NAMALWA (cell line): ENCODE results near the gene CENPP.
A peak's percentile ranks its signal among the peaks of the same experiment; 100 is the strongest.

ENCODE experiments used
- DNase-seq: peaks from one replicate; pipeline ENCODE4 v3.0.0-alpha.2; 2015; ENCODE audit warnings: low spot score

Gene CENPP

GRCh38 chr9:92480986-92481633, 155.4 kb downstream of the CENPP start:
- DNase-seq = no peak

- no peak for DNase-seq
These were observed 156.6 kb downstream of the CENPP start, which contains the start of gene ASPN for GRCh38 chr9:92482329-92482728. Gene ASPN, minus strand, starts transcription at chr9:92482506.

- no peak for DNase-seq
These were observed 157.1 kb downstream of the CENPP start for GRCh38 chr9:92482805-92483204.

DNA sequence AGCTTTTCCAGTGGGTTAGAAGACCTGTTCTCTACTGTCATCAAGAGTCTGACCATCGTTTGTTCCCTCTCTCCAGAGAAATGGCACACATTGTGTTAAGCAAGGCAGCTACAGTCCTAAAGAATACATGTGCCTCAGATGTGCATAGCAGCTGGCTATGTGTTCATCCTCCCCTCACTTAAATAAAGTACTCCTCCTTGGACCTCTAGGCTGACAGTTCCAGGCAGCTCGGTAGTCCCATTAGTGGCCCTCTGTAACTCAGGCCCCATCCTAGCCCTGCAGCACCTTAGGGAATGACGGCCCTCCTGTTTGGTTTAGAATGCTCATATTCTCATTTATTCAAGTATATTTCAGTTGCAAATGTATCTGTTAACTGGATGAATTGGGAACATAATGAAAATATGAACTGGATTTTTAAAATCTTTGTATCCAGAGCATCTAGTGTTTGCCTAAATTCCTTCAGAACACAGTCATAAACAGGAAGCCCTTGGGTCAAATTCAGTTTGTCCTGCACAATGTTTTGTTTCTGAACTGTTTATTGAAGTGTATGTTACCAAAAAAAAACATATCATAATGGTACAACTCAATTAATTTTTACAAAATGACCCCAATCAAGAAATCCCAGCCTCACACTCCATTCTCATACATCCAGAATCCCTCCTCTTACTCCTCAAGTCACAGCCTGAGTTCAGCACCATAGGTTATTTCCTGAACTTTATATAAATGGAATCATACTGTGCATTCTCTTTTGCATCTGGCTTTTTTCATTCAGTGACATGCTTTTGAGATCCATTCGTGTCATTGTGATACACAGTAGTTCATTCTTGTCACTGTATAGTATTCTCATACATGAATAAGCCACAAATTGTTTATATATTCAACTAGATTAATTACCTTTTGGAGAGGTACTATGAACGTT, 158.1 kb downstream of the CENPP start:
- no peak for DNase-seq

GRCh38 chr9:92484563-92484962, 158.8 kb downstream of the CENPP start:
- no peak for DNase-seq

DNA sequence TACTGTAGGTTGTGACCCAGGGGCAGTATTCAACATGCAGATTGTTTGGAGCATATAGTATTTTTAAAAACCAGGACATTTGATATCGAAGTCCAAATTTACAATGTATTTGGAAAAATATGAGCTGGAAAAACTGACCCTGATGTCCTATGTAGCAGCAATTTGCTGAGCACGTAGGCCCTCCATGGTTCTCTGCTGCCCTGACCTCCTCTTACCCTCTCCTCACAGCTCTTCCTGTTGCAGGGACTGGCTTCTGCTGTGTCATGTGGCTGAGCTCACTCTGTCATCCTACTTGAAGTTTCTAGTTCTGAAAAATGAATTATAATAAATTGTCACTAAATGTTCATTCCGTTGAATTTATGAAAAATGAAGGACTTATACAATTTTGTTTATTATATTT, 160.6 kb downstream of the CENPP start:
- DNase-seq = no peak

DNA sequence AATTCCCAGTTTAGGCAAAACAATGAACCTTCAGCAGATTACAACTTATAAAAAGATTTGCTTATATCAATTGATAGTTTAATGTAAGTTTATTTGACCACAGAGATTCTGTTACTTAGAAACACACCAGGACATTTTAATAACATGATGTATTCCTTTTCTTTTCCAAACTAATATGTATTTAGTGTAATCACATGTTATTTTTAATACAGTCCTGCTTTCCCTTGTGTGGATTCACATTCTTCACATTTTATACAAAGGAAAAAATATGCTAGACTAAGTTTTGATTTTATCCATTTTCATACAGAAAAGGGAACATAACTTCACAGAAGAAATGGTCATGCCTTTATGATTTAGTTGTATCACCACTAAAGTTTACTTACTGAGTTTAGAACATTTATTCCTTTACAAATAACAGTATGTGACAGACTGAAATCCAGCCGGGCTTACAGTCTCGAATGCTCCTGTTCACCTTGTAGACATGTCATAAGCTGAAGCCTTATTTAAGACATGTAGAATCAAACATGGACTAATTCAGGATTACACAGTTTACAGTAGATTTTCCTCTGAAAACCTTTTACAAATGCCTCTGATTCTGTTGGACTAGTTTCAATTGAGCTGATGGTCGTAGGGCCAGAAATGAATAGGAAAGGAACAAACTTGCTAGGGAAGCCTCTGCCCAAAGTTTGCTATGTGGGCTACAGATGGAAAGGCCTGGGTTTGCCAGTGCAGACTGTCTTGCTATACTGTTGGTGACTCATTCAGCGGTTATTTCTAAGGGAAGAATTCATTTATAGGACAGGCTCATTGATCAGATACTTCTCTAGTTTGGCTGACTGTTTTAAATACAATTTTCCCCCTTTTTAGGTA, 163.2 kb downstream of the CENPP start:
- DNase-seq = no peak

GRCh38 chr9:92492781-92493401, 167.1 kb downstream of the CENPP start:
- DNase-seq = no peak

GRCh38 chr9:92493749-92494387, 168.1 kb downstream of the CENPP start:
- DNase-seq = no peak

- no peak for DNase-seq
These were observed 169.1 kb downstream of the CENPP start for GRCh38 chr9:92494856-92495255.

DNA sequence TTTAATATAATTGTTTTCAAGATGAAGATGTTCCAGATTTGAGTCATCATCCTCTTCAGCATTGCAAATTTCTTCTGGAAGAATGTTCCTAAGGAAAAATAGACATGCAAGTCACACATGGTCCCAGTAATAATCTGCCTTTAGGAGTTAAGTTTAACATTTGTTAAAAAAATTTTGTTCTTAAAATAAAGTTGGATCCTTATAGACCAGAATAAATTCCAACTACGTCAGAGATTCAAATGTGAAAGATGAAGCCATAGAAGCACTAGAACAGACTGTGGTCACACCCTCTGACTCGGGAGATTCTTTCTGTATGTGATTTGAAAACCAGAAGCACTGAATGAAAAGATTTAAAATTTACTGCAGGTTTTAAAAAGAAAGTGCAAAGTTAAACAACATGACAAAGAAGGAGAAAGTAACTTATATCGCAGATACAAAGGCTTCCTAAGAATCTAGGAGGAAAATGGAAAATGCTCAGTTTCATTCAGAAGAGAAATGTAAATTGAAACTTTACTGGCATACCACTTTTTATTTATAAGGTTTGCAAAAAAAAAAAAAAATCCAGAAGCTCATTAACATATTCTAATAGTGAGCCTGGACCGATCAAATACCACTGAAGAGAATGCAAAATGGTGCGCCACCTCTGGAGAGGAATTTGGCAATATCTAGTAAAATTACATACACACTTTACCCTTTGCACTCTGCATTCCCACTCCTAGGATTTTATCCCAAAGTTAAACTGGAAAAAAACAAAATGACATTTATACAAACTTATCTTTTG, 170.8 kb downstream of the CENPP start:
- DNase-seq = no peak

- no peak for DNase-seq
These were observed 173.9 kb downstream of the CENPP start for GRCh38 chr9:92499701-92500100.

DNA sequence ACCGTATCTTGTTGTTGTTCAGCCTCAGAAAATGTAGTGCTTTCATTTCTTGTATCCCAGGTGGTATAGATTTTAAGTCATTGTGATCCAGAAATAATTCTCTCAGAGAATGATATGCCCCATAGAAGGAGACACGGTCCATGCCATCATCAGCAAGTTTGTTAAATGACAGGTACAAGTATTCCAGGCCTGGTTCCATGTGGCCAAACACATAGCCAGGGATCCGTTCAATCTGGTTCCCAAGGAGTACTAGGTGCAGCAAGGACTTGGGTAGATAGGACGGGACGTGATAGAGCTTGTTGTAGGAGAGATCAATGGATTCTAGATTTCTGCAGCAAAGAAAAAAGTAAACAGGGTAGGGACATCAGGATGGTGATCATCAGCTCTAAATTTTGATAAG, 175.0 kb downstream of the CENPP start:
- DNase-seq = no peak

- peak; percentile 56 for DNase-seq
These were observed 176.1 kb downstream of the CENPP start for GRCh38 chr9:92501671-92502393.

DNA sequence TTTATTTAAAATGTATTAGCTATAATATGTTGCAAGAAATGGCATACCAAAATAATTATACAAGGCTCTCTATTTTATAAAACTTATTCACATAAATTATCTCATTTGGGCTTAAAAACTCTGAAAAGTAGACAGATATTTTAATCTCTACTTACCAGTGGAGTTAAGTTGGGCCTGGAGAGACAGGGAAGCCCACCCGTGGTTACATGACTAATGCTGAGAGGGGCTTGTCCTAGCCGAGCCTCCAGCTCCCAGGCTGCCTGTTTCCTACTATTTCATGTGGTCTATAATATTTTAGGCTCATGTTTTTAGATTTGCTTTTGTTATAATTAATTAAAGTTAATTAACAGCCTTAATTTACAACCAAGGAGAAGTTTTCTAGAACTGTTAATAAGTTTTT, 177.4 kb downstream of the CENPP start:
- no peak for DNase-seq

DNA sequence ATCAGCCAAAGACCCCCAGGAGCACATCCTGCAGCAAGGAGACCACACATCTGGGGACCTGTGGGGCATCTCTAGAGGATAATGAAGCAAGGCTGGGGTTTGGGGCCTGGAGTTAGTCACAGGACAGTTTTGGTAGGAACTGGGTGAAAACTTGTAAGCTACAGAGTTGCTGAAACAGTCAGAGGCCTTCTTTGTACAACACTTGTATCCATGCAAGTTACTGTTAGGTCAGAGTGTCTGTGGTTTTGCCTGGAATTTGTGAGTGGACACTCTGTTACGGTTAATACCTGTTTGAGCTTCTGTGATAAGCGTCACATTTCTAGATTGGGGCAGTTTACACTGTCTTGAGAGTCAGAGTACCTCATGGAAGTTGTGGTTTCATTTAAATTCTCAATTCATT, 179.1 kb downstream of the CENPP start:
- DNase-seq = no peak

DNA sequence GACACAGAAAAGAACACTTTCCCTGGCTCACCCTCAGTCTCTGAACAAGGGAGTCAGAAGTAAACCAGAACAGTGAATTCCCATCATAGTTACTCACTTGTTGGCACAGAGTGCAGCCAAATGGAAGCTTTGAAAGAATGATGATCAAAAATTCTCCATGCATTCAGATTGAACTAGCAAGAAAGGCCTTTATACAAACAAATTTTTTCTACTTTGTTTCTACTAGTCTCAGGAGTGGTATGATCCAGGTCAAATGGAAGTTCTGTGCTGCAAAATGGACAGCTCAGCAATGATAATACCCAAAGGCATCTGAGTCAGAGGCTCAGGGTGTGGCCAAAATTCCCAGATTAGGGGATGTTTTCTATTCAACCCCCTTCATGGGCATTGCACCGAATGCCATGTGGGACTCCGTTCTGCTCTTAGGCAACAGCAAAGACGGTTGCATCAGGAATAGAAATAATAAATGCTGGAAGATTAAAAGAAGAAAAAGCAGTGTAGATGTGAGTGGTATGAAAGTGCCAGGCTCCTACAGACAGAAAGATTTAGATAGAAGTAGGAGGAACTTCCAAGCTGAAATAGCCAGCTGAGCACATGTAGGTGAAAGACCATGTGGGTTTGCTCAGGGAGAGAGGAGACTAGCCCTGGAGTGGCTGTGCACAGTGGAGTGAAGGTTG, 180.6 kb downstream of the CENPP start:
- DNase-seq = no peak

GRCh38 chr9:92507005-92507404, 181.3 kb downstream of the CENPP start:
- DNase-seq = no peak

DNA sequence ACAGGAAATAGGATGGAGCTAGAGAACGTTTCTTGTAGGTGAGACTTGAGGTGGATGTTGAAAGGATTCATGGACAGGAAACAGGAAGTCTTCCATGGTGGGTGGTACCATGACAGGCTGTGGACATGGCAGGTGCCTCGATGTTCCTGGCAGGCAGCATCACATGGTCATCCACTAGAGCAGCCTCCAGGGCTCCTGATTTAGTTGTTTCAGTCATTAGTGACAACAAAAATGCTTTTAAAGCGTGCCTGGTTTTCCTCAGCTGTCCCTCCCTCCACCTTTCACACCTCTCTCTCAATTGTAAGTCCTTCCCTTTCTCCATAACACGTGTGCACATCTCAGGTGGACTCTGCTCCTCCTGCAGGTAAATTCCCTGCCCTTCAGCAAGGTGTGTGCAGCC, 181.7 kb downstream of the CENPP start:
- no peak for DNase-seq
